ENCODE data around the gene CST6.
A peak's percentile ranks its signal among the peaks of the same experiment; 100 is the strongest.
"Not testable (repeated sequence)": the region's sequence is repeated elsewhere in the genome, so short reads cannot be mapped to it uniquely, and the experiment has no call there.

CST6 gene

DNA sequence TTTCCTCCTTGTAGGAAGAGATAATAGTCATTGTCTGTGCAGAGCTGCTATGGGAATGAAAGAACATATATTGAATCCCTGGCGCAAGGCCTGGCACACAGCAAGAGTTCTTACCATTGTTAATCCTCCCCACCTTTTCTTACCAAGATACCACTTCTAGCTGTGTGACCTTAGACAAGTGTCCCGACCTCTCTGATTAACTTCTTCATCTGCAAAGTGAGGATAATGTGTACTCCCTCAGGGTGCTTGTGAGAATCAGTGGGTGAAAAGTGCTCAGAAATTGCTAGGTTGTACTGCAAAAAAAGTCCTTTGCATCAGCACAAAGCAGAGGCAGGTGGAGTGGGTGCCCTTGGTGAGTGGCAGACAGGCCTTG, 3.7 kb upstream of the CST6 start:
- no peak for TF ChIP-seq CTCF (IDR thresholded peaks at IDR 0.05; ENCODE audit: borderline replicate concordance, control extremely low read depth, extremely low read depth, insufficient read depth, missing control alignments)
- no peak for DNase-seq (ENCODE audit: low spot score)
- in situ Hi-C loops (cut with MboI; ENCODE audit: low sequenced_read_pairs, unreplicated experiment) = no loop called here

DNA sequence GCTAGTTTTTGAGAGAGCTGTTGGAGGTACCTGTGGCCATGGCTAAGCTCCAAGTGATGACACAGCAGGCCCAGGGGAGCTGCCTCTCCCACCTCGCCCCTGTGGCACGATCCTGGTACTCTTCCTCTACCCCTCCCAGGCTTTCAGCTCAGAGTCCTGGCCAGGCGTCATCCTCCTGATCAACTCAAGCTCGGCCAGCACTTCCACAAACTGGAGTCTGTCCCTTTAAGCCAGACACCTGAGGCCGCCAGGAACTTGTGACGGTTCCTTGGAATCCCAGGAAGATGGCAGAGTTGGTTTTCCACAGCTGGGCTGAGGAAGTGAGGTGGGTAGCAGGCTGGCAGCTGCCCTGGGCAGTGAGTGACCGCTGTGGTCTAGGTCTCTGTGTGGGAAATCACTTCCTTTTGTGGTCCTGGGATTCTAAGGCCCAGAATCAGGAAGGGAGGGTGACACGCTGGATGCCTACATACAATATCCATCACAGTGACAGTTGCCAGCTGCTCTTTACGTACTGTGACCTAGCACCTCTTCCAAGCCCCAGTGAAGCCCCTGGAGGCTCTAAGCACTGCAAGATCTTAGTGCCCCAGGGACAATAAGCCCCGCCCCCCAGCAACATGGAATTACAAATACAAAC, 3.2 kb upstream of the CST6 start:
- no peak for TF ChIP-seq CTCF (IDR thresholded peaks at IDR 0.05; ENCODE audit: borderline replicate concordance, control extremely low read depth, extremely low read depth, insufficient read depth, missing control alignments)
- in situ Hi-C loops (cut with MboI; ENCODE audit: low sequenced_read_pairs, unreplicated experiment) = no loop called here
- peak; percentile 12 for DNase-seq (ENCODE audit: low spot score)

DNA sequence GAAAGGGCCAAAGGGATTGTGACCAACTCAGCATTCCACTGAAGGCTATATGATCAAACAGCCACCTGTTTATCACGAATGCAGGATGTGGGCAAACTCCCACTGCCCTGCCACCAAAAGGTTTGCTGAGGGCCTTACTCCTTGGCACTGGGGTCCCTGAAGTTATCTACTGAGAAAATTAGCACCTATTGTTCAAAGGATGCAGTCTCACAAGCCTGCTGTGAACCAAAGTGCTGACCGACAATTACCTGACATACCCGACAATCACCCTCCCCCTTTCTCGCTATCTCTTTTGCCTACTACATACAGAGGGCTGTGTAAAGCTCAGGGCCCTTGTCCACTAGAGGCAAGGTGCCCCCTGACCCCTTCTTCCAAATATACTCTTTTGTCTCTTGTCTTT, 1.8 kb upstream of the CST6 start:
- in situ Hi-C loops (cut with MboI; ENCODE audit: low sequenced_read_pairs, unreplicated experiment); DNase-seq (ENCODE audit: low spot score): not testable (repeated sequence)

GRCh38 chr11:66011239-66011784, 496 bp upstream of the CST6 start:
- TF ChIP-seq CTCF (IDR thresholded peaks at IDR 0.05; ENCODE audit: borderline replicate concordance, control extremely low read depth, extremely low read depth, insufficient read depth, missing control alignments) = no peak
- in situ Hi-C loops (cut with MboI; ENCODE audit: low sequenced_read_pairs, unreplicated experiment) = no loop called here
- DNase-seq (ENCODE audit: low spot score) = peak; percentile 40

DNA sequence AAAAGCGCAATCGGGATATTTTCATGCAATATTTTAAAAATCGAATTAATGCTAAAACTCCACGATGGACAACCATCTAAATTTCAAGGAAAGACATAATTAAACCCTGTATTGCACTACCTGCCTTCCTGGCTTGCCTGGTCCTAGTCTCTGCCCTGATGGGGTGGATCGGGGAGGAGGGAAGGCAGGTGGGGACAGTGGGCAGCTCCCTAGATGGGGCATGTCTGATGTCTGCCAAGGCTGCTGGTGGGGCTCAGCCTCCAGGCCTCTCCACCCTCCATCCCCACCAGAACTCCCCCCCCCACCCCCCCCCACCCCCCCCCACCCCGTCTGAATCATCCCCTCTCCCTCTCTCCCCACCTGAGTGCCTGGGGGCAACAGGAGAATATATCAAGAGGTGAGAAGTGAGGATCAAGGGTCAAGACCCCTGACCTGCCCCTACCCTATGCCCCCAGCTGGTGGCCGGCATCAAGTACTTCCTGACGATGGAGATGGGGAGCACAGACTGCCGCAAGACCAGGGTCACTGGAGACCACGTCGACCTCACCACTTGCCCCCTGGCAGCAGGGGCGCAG, 650 bp downstream of the CST6 start:
- peak; percentile 25 for DNase-seq (ENCODE audit: low spot score)
- TF ChIP-seq CTCF (IDR thresholded peaks at IDR 0.05; ENCODE audit: borderline replicate concordance, control extremely low read depth, extremely low read depth, insufficient read depth, missing control alignments) = no peak
- in situ Hi-C loops (cut with MboI; ENCODE audit: low sequenced_read_pairs, unreplicated experiment) = no loop called here

DNA sequence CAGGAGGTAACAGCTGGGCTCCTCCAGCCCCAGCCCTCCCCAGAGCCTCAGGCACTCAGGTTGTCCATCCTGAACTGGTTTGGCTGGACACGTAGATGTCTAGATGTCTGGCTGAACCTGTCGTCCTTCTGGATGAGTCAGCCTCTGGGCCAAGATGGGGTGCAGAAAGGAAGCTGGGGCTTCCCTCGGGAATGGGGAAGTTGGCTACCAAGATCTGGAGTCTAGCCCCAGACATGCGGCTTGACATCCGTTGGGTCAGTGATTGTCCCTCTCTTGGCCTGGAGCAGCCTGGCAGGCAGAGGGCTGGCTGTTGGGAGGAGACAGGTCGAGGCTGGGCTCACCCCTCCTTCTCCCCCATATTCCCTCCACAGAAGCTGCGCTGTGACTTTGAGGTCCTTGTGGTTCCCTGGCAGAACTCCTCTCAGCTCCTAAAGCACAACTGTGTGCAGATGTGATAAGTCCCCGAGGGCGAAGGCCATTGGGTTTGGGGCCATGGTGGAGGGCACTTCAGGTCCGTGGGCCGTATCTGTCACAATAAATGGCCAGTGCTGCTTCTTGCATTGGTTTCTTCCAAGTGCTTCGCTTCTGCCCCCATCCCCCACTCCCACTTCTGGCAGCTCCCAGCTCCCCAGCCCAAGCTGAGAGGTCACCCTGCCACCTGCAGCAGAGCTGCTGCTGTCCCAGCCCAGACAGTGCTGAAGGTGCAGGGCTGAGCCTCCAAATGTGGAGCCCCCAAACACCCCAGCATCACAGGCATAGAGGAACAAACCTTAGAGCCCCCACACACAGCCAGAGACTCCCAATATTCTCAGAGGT, 1.3 kb downstream of the CST6 start:
- no peak for TF ChIP-seq CTCF (IDR thresholded peaks at IDR 0.05; ENCODE audit: borderline replicate concordance, control extremely low read depth, extremely low read depth, insufficient read depth, missing control alignments)
- peak; percentile 37 for DNase-seq (ENCODE audit: low spot score)
- in situ Hi-C loops (cut with MboI; ENCODE audit: low sequenced_read_pairs, unreplicated experiment) = no loop called here

DNA sequence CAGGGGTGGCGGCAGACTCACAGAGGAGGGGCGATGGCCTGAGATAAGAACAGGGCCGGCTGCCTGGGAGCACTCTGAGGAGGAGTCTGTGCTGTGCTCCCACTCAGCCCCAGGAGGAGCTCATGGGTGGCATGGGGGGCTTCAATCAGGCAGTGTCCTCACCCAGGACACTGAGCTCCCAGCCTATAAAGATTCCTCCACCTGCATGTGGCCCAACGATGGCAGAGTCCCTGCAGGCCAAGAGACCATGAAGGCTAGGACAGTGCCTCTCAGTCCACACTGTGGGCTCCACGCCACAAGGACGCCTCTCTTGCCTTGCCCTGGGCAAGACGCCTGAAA, 1.9 kb downstream of the CST6 start:
- in situ Hi-C loops (cut with MboI; ENCODE audit: low sequenced_read_pairs, unreplicated experiment) = no loop called here
- no peak for TF ChIP-seq CTCF (IDR thresholded peaks at IDR 0.05; ENCODE audit: borderline replicate concordance, control extremely low read depth, extremely low read depth, insufficient read depth, missing control alignments)
- DNase-seq (ENCODE audit: low spot score) = peak; percentile 20
